H1 (cell line): ENCODE measurements around the gene GH2.

Source experiments
- EZH2 ChIP-seq: fragments of 200-600 bp; sonication (generic); IDR thresholded peaks from 2 replicates; pipeline ENCODE4 v1.7.1; 2012; ENCODE audit warnings: low read depth, mild to moderate bottlenecking, moderate library complexity, low read length, inconsistent platforms; ENCODE audit not compliant: severe bottlenecking
- RAD21 ChIP-seq, 2 experiments: IDR thresholded peaks in 1 of 2; conservative IDR thresholded peaks in 1 of 2; 2 replicates each; pipeline ENCODE4 v1.6.1; 2011; ENCODE audit warnings: low read depth in 2 of 2, low read length in 2 of 2, improper control_type of control experiment in 1 of 2, inconsistent platforms in 1 of 2, mild to moderate bottlenecking in 1 of 2, moderate library complexity in 1 of 2
- SIN3A ChIP-seq, 2 experiments: IDR thresholded peaks in 1 of 2; conservative IDR thresholded peaks in 1 of 2; 2 replicates each; pipeline ENCODE4 v1.6.1; 2011 to 2012; ENCODE audit warnings: low read length in 2 of 2, improper control_type of control experiment in 1 of 2, low read depth in 1 of 2, mild to moderate bottlenecking in 1 of 2
- TAF7 ChIP-seq: optimal IDR thresholded peaks from 2 replicates; pipeline ENCODE3; 2011; ENCODE audit warnings: low read depth, mild to moderate bottlenecking, inconsistent platforms, low read length, moderate library complexity, borderline replicate concordance
- TCF12 ChIP-seq: IDR thresholded peaks from 2 replicates; pipeline ENCODE4 v1.6.1; 2011; ENCODE audit warnings: low read depth, mild to moderate bottlenecking, low read length
- ZNF274 ChIP-seq: IDR thresholded peaks from 2 replicates; pipeline ENCODE4 v1.7.0; 2012; ENCODE audit warnings: low read length, borderline replicate concordance; ENCODE audit errors: extremely low read depth
- TF ChIP-seq, protein P1 (sequence below), 3 experiments: IDR thresholded peaks; 1 replicate in 2 of 3; 2 replicates in 1 of 3; pipeline versions ENCODE4 v1.5.1 to v1.6.1; 2011; ENCODE audit warnings: low read length in 3 of 3, mild to moderate bottlenecking in 3 of 3, inconsistent platforms in 2 of 3, low read depth in 1 of 3, moderate library complexity in 1 of 3; ENCODE audit not compliant: insufficient read depth in 1 of 3; ENCODE audit errors: control extremely low read depth in 1 of 3
- TF ChIP-seq, protein P2 (sequence below): IDR thresholded peaks from 2 replicates; pipeline ENCODE4 v1.6.1; 2012; ENCODE audit warnings: inconsistent platforms

DNA sequence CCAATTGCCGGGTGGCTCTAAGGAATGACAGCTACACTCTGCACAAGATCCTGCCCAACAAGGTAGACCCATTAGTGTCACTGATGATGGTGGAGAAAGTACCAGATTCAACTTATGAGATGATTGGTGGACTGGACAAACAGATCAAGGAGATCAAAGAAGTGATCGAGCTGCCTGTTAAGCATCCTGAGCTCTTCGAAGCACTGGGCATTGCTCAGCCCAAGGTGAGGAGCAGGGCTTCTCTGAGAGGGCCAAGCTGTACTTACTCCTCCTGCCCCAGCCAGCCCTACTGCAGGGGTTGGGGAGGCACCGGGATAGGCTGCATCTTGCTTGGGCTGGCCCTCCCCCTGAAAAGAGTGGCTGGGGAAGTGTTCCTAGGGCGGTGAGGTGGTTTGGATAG lies 51.5 kb downstream of the GH2 start:
- no peak for TF ChIP-seq RAD21 (IDR thresholded peaks at IDR 0.05 in 1 of 2, conservative IDR thresholded peaks at IDR 0.05 in 1 of 2; ENCODE audit: low read depth in 2 of 2, low read length in 2 of 2)
- TF ChIP-seq, protein P1, sequence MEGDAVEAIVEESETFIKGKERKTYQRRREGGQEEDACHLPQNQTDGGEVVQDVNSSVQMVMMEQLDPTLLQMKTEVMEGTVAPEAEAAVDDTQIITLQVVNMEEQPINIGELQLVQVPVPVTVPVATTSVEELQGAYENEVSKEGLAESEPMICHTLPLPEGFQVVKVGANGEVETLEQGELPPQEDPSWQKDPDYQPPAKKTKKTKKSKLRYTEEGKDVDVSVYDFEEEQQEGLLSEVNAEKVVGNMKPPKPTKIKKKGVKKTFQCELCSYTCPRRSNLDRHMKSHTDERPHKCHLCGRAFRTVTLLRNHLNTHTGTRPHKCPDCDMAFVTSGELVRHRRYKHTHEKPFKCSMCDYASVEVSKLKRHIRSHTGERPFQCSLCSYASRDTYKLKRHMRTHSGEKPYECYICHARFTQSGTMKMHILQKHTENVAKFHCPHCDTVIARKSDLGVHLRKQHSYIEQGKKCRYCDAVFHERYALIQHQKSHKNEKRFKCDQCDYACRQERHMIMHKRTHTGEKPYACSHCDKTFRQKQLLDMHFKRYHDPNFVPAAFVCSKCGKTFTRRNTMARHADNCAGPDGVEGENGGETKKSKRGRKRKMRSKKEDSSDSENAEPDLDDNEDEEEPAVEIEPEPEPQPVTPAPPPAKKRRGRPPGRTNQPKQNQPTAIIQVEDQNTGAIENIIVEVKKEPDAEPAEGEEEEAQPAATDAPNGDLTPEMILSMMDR (IDR thresholded peaks at IDR 0.05; ENCODE audit: control extremely low read depth in 1 of 3, insufficient read depth in 1 of 3, low read depth in 1 of 3, low read length in 3 of 3): no peak
- no peak for TF ChIP-seq ZNF274
- TF ChIP-seq, protein P2, sequence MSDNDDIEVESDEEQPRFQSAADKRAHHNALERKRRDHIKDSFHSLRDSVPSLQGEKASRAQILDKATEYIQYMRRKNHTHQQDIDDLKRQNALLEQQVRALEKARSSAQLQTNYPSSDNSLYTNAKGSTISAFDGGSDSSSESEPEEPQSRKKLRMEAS: no peak
- TF ChIP-seq SIN3A (conservative IDR thresholded peaks at IDR 0.05 in 1 of 2, IDR thresholded peaks at IDR 0.05 in 1 of 2; ENCODE audit: low read depth in 1 of 2, low read length in 2 of 2): no peak
- TF ChIP-seq TAF7: no peak
- no peak for TF ChIP-seq EZH2
- TF ChIP-seq TCF12: no peak
